ENCODE data around the gene RYR1.
"Not testable (repeated sequence)": the region's sequence is repeated elsewhere in the genome, so short reads cannot be mapped to it uniquely, and the experiment has no call there.

RYR1 gene

GRCh38 chr19:38488776-38489481 is 55.4 kb downstream of the RYR1 start:
- DNase-seq (ENCODE audit: low read depth in 3 of 3): no peak

DNA sequence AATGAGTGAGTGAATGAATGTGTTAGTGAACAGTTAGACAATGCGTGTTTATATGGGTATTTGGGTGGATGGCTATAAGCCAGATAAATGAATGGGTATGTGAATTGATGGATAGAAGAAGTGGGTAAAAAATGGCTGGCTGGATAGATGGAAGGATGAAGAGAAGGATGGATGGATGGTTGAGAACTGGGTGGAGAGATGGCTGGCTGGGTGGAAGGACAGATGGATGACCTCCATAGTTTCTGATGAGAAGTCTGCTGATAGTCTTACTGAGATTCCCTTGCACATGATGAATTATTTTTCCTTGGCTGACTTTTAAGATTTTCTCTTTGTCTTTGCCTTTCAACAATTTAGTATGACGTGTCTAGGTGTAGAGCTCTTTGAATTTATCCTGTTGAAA is 57.4 kb downstream of the RYR1 start:
- no peak for DNase-seq (ENCODE audit: low read depth in 3 of 3)

- DNase-seq (ENCODE audit: low read depth in 3 of 3): no peak
These were observed 58.8 kb downstream of the RYR1 start for GRCh38 chr19:38492181-38492813.

- no peak for DNase-seq (ENCODE audit: low read depth in 3 of 3)
These were observed 60.9 kb downstream of the RYR1 start for GRCh38 chr19:38494379-38494778.

GRCh38 chr19:38495375-38495774 is 61.9 kb downstream of the RYR1 start:
- DNase-seq (ENCODE audit: low read depth in 3 of 3): not testable (repeated sequence)

GRCh38 chr19:38496116-38496515 is 62.6 kb downstream of the RYR1 start:
- DNase-seq (ENCODE audit: low read depth in 3 of 3): no peak

- DNase-seq (ENCODE audit: low read depth in 3 of 3): no peak
These were observed 63.4 kb downstream of the RYR1 start for GRCh38 chr19:38496603-38497487.

- DNase-seq (ENCODE audit: low read depth in 3 of 3): no peak
These were observed 64.4 kb downstream of the RYR1 start for GRCh38 chr19:38497907-38498306.

GRCh38 chr19:38499532-38499931 is 66.0 kb downstream of the RYR1 start:
- no peak for DNase-seq (ENCODE audit: low read depth in 3 of 3)

DNA sequence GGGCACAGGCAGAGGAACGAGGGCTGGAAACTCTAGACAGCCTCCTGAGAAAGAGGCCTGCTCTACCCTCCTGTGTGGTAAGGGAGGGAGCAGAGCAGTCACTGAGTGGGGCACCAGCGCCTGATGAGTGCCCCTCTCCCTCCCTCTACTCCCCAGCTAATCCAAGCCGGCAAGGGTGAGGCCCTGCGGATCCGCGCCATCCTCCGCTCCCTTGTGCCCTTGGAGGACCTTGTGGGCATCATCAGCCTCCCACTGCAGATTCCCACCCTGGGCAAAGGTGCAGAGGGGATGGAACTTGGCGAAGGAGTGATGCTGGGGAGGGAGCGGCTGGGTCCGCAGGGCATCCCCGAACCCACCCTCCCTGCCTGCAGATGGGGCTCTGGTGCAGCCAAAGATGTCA is 67.0 kb downstream of the RYR1 start:
- DNase-seq (ENCODE audit: low read depth in 3 of 3): no peak

DNA sequence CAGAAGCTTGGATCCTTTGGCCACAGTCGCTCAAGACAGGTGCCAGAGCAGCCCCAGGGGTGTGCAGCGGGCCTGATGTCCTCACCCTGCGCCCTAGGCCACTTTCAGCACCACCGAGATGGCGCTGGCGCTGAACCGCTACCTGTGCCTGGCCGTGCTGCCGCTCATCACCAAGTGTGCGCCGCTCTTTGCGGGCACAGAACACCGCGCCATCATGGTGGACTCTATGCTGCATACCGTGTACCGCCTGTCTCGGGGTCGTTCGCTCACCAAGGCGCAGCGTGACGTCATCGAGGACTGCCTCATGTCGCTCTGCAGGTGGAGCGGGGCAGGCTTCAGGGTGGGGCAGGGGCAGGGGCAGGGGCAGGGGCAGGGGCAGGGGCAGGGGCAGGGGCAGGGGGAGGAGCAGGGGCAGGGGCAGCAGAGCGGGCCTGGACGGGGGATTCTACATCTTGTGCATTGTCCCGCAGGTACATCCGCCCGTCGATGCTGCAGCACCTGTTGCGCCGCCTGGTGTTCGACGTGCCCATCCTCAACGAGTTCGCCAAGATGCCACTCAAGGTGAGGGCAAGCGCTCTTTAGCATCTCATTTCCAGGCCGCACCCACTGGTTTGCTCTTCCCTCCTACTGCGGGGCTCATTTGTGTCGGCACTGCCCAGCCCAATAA is 69.1 kb downstream of the RYR1 start:
- DNase-seq (ENCODE audit: low read depth in 3 of 3): no peak

GRCh38 chr19:38503077-38503410 is 69.6 kb downstream of the RYR1 start:
- no peak for DNase-seq (ENCODE audit: low read depth in 3 of 3)

DNA sequence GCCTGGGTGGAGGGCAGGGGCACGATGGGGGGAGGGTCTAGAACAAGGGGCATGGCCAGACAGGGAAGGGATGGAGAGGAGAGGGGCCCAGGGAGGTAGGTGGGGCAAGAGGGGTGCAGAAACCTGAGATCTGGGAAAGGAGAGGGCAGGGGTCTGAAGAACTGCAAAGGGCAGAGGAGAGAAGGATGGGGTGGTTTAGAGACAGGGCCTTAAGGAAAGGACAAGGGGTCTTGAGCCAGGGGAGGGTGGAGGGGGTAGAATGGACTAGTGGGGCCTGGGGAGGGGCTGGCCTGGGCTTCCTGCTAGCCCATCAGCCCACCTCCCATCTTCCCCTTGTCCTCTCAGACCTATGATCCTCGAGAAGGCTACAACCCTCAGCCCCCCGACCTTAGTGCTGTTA is 72.5 kb downstream of the RYR1 start:
- DNase-seq (ENCODE audit: low read depth in 3 of 3): no peak

- no peak for DNase-seq (ENCODE audit: low read depth in 3 of 3)
These were observed 72.9 kb downstream of the RYR1 start for GRCh38 chr19:38506375-38506722.

DNA sequence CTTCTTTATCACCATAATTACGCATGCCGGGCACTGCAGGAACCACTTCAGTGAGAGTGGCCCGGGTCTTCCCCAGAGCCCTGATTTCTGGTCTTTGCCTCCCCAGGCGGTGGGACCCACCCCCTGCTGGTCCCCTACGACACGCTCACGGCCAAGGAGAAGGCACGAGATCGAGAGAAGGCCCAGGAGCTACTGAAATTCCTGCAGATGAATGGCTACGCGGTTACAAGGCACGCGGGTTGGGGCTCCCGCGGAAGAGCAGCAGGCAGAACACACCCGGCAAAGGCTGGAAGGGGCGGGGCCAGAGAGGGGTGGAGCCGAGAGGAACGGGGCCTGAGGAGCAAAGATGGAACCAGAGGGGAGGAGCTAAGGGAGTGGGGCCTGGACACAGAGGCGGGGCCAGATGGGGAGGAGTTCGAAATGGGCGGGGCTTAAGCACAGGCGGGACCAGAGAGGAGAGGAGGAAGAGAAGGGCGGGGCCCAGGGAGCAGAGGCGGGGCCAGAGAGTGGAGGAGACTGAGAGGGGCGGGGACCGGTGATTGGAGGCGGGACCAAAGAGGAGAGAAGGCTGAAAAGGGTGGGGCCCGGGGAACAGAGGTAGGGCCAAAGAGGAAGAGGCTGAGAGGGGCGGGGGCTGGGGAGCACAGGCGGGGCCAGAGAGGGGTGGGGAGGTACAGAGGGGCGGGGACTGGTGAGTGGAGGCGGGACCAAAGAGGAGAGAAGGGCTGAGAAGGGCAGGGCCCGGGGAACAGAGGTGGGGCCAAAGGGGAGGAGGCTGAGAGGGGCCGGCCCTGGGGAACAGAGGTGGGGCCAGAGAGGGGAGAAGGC is 73.4 kb downstream of the RYR1 start:
- DNase-seq (ENCODE audit: low read depth in 3 of 3): peak; percentile 72 to 82 (median 77)

DNA sequence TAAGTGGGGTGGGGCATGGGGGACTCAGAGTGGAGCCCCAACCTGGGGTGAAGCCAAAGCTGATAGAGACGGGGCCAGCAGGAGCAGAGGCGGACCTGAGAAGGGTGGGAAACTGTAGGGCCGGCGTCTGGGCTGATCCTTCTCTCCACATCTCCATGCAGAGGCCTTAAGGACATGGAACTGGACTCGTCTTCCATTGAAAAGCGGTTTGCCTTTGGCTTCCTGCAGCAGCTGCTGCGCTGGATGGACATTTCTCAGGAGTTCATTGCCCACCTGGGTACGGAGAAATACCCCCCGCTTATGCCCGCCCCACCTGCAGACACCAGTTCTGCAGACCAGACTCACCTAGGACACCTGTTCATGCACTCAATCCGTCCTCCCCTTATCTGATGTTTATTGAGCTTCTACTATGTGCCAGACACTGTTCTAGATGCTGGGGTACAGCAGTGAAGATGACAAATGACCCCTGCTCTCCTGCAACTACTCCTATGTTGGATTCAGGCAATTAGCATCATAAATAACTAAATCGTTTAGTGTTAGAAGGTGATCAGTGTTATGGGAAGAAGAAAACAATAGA is 74.1 kb downstream of the RYR1 start:
- no peak for DNase-seq (ENCODE audit: low read depth in 3 of 3)

DNA sequence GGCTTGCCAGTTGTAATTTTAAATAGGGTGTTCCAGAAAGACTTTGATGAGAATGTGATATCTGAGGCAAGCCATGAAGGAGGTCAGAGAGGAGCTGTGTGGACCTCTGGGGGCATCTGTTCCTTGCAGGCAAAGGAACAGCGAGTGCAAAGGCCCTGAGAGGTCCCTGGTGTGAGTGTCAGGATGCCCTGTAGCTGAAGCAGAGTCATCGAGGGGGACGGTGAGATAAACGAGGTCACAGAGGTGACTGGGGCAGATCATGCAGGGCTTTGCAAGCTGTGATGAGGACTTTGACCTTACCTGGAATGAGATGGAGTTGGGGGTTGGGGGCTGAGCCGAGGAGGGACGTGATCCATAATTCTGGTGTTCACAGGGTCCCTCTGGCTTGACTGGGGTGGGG is 75.0 kb downstream of the RYR1 start:
- DNase-seq (ENCODE audit: low read depth in 3 of 3): no peak

- no peak for DNase-seq (ENCODE audit: low read depth in 3 of 3)
These were observed 75.5 kb downstream of the RYR1 start for GRCh38 chr19:38509027-38509426.

DNA sequence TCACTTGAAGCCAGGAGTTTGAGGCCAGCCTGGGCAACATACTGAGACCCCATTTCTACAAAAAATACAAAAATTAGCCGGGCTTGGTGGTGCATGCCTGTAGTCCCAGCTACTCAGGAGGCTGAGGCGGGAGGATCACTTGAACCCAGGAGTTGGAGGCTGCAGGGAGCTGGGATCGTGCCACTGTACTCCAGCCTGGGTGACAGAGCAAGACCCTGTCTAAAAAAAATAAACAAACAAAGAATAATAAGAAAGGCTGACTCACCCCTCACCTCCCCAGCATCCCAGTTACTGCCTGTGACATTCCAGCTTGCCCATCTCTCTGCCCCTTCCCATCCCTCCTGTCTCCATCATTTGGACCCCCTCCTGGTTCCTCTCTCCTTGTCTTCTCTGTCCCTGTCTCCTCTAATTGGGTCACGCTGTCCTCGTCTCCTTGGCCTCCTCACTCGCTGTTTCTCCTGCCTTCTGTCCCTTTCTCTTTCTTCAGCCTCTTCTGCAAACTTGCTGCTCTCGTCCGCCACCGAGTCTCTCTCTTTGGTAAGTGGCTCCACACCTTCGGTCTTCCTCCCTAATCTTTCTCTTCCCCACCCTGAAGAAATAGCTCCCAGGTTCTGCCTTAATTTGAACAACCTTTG is 77.7 kb downstream of the RYR1 start:
- no peak for DNase-seq (ENCODE audit: low read depth in 3 of 3)

GRCh38 chr19:38512277-38512676 is 78.8 kb downstream of the RYR1 start:
- no peak for DNase-seq (ENCODE audit: low read depth in 3 of 3)

DNA sequence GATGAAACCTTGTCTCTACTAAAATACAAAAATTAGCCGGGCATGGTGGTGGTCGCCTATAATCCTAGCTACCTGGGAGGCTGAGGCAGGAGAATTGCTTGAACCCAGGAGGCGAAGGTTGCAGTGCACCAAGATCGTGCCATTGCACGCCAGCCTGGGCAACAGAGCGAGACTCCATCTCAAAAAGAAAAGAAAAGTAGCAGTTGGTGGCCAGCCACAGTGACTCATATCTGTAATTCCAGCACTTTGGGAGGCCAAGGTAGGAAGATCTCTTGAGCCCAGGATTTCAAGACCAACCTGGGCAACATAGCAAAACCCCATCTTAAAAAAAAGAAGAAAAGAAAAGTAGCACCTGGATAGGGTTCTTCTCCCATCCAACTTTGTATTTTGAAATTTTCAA is 79.7 kb downstream of the RYR1 start:
- not testable (repeated sequence) for DNase-seq (ENCODE audit: low read depth in 3 of 3)

Measured in stimulated activated CD4-positive, alpha-beta T cell treated with anti-CD3 and anti-CD28 coated beads, TNF-alpha, amount 100 ng/mL, for 4 hours (primary cell).